Placental pericyte (primary cell): ENCODE measurements around the gene ARHGEF12. TPM values are rescaled to one million over a fixed set of nuclear protein-coding genes. Genes with fewer than 3 reads are reported as not detected.
A peak's percentile ranks its signal among the peaks of the same experiment; 100 is the strongest.

Source experiments
- small RNA-seq: library from RNA; depleted of rRNA; stranded (forward); fragments of <200 nt; gene quantifications from one replicate; pipeline ENCODE3, GENCODE V24; 2012; ENCODE audit warnings: low replicate concordance
- total RNA-seq: library from RNA; depleted of rRNA; stranded (reverse); fragments of >200 nt; gene quantifications from 2 replicates; pipeline ENCODE4 v1.2.3, GENCODE V29; 2012

ARHGEF12 gene
- 89.9 and 124 TPM in 2 replicates for total RNA-seq

DNA sequence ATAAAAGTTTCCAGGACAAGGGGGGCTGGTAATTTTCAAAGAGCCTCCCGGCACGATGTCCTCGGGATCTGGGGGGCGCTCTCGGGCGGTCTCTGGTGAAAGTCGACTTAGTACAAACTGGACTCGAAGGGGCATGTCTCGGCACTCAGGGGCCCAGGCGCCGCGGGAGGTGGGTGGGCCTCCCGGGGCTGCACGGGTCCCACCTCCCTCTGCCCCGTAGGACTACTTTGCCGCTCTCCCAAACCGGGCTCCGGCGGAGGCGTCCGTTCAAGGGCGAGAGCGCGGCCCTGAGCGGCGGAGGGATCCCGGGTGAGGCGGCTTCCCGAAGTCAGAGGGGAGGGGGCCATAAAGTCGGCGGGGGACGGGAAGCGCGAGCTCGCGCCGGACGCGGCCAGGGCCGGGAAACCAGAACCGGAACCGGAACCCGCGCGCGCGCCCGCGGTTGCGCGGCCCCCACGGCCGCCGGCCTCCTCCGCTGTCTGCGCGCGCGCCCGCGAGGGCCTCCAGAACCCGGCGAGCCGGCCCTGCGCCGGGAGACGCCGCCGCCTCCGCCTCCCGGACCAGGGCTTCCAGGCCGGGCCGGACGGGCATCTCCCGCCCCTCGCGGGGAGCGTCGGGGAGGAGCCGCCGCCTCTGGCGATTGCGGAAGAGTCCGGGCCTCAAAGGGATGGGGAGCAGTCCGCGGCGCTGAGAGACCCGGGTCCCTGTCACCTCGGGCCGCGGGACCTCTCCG lies at the start of gene ARHGEF12:
ARHGEF12 (plus strand) TSS at position 506 of the 733 bp plus-strand sequence. CDS start 831 bp downstream, outside the sequence.

DNA sequence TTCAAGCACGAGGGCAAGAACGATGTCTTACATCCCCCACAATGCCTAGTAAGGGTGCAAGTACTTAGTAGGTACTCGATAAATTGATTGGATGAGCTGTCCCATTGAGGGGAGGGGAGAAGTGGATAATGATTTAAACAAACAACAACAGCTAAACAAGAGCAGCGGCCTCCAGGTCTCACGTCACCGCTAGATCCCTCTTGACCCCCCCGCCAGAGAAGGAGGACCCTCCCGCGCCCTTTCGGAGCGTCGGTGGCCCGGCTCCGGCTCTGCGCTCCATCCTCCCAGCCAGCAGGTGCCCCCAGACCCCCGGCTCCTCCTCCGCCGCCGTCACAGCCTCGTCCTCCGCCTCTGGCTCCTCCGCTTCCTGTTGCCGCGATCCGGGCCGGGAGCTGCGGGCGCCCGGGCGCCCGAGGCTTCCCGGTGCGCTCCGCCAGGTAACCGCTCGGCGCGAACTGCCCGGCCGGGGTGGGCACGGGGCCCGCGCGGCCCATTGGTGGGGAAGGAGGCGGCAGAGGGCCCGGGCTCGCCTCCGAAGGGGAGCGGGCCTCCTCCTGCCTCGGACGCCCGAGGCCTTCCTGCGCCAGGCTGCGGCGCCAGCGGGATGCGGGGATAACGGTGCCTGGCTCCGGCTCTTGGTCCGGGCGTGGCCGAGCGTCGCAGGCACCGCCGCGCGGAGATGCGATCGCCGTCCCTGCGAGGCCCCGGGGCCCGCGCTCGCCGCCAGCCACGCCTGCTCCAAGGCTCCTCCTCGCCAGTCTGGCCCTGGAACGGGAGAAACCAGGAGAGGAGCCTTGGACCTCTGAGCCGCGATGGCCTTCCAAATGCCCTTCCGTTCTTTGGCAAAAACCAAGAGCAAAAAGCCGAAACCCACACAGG lies 11.0 kb upstream of the ARHGEF12 start, which contains the start of gene TLCD5:
TLCD5 (plus strand) TSS at position 368 of the 879 bp plus-strand sequence. CDS start 2,143 bp downstream, outside the sequence.

GRCh38 chr11:120511116-120511819 lies 175.1 kb downstream of the ARHGEF12 start, which contains the start of gene GRIK4:
GRIK4 (plus strand) TSS chr11:120511748; CDS start chr11:120660319, 148,571 bp downstream.

Small RNA genes lying within 50 kb of the gene (small RNA-seq; reads per million reads assigned to genes)
- gene RF00100, result 105 reads per million, percentile 98 among the genes with 10 or more reads in this experiment

Other genes starting within 250 kb of the ARHGEF12 start
- gene TRIM29, start 198.3 kb upstream of the ARHGEF12 start, total RNA-seq, result 0.44 and 0.57 TPM in 2 replicates
- 48.4 and 61.7 TPM in 2 replicates for gene OAF, start 125.4 kb upstream of the ARHGEF12 start, total RNA-seq
- not detected in 2 replicates for gene POU2F3, start 96.3 kb upstream of the ARHGEF12 start, total RNA-seq
- gene TLCD5, start 11.1 kb upstream of the ARHGEF12 start, total RNA-seq, result 6.6 and 16.0 TPM in 2 replicates
- 0.22 and 0.29 TPM in 2 replicates for gene GRIK4, start 175.3 kb downstream of the ARHGEF12 start, total RNA-seq